Stimulated activated CD4-positive, alpha-beta T cell treated with anti-CD3 and anti-CD28 coated beads, Interleukin-15, amount 100 ng/mL, for 48 hours (primary cell): Measurements from ENCODE around the gene PIGV.
A peak's percentile ranks its signal among the peaks of the same experiment; 100 is the strongest.
"Not testable (repeated sequence)": the region's sequence is repeated elsewhere in the genome, so short reads cannot be mapped to it uniquely, and the experiment has no call there.

ENCODE experiments used
- DNase-seq, 2 donors: peaks; one replicate each; pipeline ENCODE4 v3.0.0-alpha.2; 2020; ENCODE audit warnings: low read depth in 2 of 2

The PIGV gene

DNA sequence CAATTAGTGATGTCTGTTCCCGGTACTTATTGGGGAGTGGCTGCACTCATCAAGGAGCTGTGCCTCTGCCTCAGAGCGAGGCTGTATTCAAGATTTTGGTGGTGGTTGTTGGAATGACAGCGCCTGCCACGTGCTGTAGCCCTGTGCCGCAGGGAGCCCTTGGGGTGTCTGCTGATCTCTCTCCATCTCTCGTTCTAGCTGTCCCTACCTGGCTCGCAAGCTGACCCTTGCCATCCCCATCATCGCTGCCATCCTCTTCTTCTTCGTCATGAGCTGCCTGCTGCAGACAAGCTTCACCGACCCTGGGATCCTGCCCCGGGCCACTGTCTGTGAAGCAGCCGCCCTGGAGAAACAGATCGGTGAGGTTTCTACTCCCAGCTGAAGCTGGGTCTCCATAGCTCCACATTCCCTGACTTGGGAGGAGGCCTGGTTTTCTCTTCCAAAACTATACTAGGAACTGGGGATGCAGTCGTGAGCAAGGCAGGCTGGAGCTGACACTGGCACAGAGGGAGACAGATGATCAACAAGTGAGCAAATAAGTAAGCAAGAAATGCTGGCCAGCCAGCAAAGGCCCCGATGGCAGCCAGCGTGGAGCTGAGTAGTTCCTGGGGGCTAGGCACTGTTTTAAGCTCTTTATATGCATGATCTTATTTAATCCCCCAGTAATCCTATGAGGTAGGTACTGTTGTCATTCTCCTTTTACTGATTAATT lies 44.7 kb downstream of the PIGV start:
- no peak for DNase-seq

- peak; percentile 69 to 75 for DNase-seq
Observed at GRCh38 chr1:26833432-26834405, 46.0 kb downstream of the PIGV start.

DNA sequence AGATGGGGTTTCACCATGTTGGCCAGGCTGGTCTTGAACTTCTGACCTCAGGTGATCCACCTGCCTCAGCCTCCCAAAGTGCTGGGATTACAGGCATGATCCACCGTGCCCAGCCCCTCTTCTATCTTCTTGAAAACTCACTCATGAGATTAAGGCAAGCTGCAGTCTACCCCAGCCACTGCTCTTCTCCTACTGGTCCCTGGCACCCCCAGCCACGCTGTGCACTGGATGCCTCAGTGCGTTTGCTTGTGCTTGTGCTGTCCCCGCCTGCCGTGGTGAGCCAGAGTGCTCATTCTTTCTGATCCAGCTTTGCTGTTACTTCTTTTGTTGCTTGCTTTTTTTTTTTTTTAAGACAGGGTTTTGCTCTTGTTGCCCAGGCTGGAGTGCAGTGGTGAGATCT lies 49.9 kb downstream of the PIGV start:
- DNase-seq = not testable (repeated sequence)

GRCh38 chr1:26838474-26839338 lies 51.0 kb downstream of the PIGV start:
- DNase-seq = peak in 1 of 2 donors; percentile 38

- no peak for DNase-seq
Observed at GRCh38 chr1:26839339-26839722, 51.6 kb downstream of the PIGV start.

GRCh38 chr1:26839779-26840178 lies 52.0 kb downstream of the PIGV start:
- no peak for DNase-seq

GRCh38 chr1:26844424-26845196 lies 56.9 kb downstream of the PIGV start:
- DNase-seq = no peak

DNA sequence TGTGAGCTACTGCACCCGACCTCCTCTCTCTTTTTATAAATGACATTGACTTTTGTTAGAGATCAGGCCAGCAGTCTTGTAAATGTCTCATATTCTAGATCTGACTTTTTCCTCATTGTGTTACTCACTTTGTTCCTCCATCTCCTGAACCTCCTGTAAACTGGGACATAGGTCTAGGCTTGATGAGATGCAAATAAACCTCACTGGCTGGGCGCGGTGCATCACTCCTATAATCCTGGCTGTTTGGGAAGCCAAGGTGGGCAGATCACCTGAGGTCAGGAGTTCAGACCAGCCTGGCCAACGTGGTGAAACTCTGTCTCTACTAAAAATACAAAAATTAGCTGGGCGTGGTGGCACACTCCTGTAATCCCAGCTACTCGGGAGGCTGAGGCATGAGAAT lies 60.1 kb downstream of the PIGV start:
- DNase-seq = not testable (repeated sequence)
